HAP-1 (cell line): ENCODE measurements around the gene INSYN2B.

ENCODE experiments used
- DNase-seq, 2 experiments: peaks; one replicate each; pipeline ENCODE4 v3.0.0-alpha.2; 2016 to 2020; ENCODE audit warnings: low spot score in 2 of 2
- H3K27me3 ChIP-seq: fragments of 250-450 bp; sonication (Bioruptor Pico); 2 replicates; pipeline ENCODE4 v1.5.1; 2020; ENCODE audit warnings: low read depth, mild to moderate bottlenecking, moderate library complexity
- H3K36me3 ChIP-seq: fragments of 250-450 bp; sonication (Bioruptor Pico); replicated peaks from 2 replicates; pipeline ENCODE4 v1.5.1; 2020; ENCODE audit warnings: mild to moderate bottlenecking
- H3K4me1 ChIP-seq: fragments of 250-450 bp; sonication (Bioruptor Pico); 2 replicates; pipeline ENCODE4 v1.5.1; 2020; ENCODE audit warnings: mild to moderate bottlenecking
- H3K4me3 ChIP-seq: fragments of 250-450 bp; sonication (Bioruptor Pico); 2 replicates; pipeline ENCODE4 v1.5.1; 2020; ENCODE audit warnings: mild to moderate bottlenecking, moderate library complexity
- H3K9me3 ChIP-seq: fragments of 250-450 bp; sonication (Bioruptor Pico); 2 replicates; pipeline ENCODE4 v1.5.1; 2020; ENCODE audit warnings: mild to moderate bottlenecking, moderate library complexity
- in situ Hi-C: fragments of 300-500 bp; cut with MboI; formaldehyde crosslinking; loops from 3 replicates; pipeline ENCODE4 v1.14.3; 2020; ENCODE audit warnings: low sequenced_read_pairs, inconsistent platforms, mixed read lengths

The INSYN2B gene

GRCh38 chr5:169992789-169993484, 12.6 kb upstream of the INSYN2B start:
- in situ Hi-C loops, result no loop called here
- peak in 1 of 2 experiments; percentile 37 for DNase-seq
- H3K27me3 ChIP-seq, result no peaks in the 10 kb centered on the region
- no peak overlapping the region for H3K4me3 ChIP-seq
- no peaks in the 10 kb centered on the region for H3K9me3 ChIP-seq
- peaks cover 24% of the 10 kb centered on the region for H3K4me1 ChIP-seq
- no peaks in the 10 kb centered on the region for H3K36me3 ChIP-seq

- Histone ChIP-seq H3K36me3 (no peaks in the 10 kb centered on the region), H3K9me3 (no peaks in the 10 kb centered on the region), H3K4me1 (peaks cover 13% of the 10 kb centered on the region), H3K27me3 (no peaks in the 10 kb centered on the region), H3K4me3 (no peak overlapping the region)
- in situ Hi-C loops, result no loop called here
- no peak for DNase-seq
Measured at GRCh38 chr5:169991115-169991869, 11.0 kb upstream of the INSYN2B start.

- in situ Hi-C loops, result no loop called here
Measured at GRCh38 chr5:169989365-169989764, 9.1 kb upstream of the INSYN2B start.

GRCh38 chr5:169988947-169989346, 8.7 kb upstream of the INSYN2B start:
- Histone ChIP-seq H3K9me3 (no peaks in the 10 kb centered on the region), H3K27me3 (no peaks in the 10 kb centered on the region), H3K4me1 (peaks cover 6% of the 10 kb centered on the region; the same call in 1 of the 2 replicates), H3K4me3 (no peak overlapping the region), H3K36me3 (no peaks in the 10 kb centered on the region)
- no peak for DNase-seq
- in situ Hi-C loops, result no loop called here

More at GRCh38 chr5:169989365-169989764, 9.1 kb upstream of the INSYN2B start:
- Histone ChIP-seq H3K4me1 (peaks cover 6% of the 10 kb centered on the region; the same call in 1 of the 2 replicates), H3K4me3 (no peak overlapping the region), H3K9me3 (no peaks in the 10 kb centered on the region), H3K27me3 (no peaks in the 10 kb centered on the region), H3K36me3 (no peaks in the 10 kb centered on the region)
- DNase-seq, result no peak

- Histone ChIP-seq H3K9me3 (no peaks in the 10 kb centered on the region), H3K36me3 (no peaks in the 10 kb centered on the region), H3K4me3 (no peak overlapping the region), H3K27me3 (no peaks in the 10 kb centered on the region), H3K4me1 (no peaks in the 10 kb centered on the region; the same call in 1 of the 2 replicates)
- DNase-seq, result no peak
- in situ Hi-C loops, result no loop called here
Measured at GRCh38 chr5:169988206-169988605, 7.9 kb upstream of the INSYN2B start.

DNA sequence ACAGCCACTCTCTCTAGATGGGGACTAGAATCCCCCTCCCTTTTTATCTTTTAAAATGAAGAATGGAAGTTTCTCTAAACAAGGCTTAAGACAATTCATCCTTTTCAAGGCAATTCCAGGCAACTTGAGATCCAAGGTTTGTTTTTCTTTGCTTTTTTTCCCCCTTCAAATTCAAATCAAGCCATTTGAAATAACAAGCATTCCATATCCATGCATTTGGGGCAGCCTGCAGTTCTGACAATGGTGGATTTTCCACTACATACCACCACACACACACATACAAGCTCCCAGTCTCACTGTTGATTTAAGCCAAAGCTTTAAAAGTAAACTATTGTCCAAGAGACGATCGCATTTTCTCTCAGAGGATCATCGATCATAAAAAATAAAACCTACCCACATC, 424 bp downstream of the INSYN2B start:
- Histone ChIP-seq H3K27me3 (no peaks in the 10 kb centered on the region), H3K4me3 (peak overlapping the region; percentile 17), H3K4me1 (peaks cover 28% of the 10 kb centered on the region), H3K9me3 (no peaks in the 10 kb centered on the region), H3K36me3 (no peaks in the 10 kb centered on the region)
- in situ Hi-C loops, result no loop called here
- peak; percentile 48 to 83 for DNase-seq

- H3K4me1 ChIP-seq, result peaks cover 34% of the 10 kb centered on the region
- in situ Hi-C loops, result no loop called here
- H3K9me3 ChIP-seq, result no peaks in the 10 kb centered on the region
- DNase-seq, result no peak
- H3K4me3 ChIP-seq, result no peak overlapping the region
- no peaks in the 10 kb centered on the region for H3K27me3 ChIP-seq
- no peaks in the 10 kb centered on the region for H3K36me3 ChIP-seq
Measured at GRCh38 chr5:169978714-169979113, 1.6 kb downstream of the INSYN2B start.

- no peak for DNase-seq
- no peak overlapping the region for H3K4me3 ChIP-seq
- H3K4me1 ChIP-seq, result peaks cover 23% of the 10 kb centered on the region
- no peaks in the 10 kb centered on the region for H3K36me3 ChIP-seq
- no peaks in the 10 kb centered on the region for H3K27me3 ChIP-seq
- in situ Hi-C loops, result no loop called here
- no peaks in the 10 kb centered on the region for H3K9me3 ChIP-seq
Measured at GRCh38 chr5:169974121-169974770, 6.0 kb downstream of the INSYN2B start.

DNA sequence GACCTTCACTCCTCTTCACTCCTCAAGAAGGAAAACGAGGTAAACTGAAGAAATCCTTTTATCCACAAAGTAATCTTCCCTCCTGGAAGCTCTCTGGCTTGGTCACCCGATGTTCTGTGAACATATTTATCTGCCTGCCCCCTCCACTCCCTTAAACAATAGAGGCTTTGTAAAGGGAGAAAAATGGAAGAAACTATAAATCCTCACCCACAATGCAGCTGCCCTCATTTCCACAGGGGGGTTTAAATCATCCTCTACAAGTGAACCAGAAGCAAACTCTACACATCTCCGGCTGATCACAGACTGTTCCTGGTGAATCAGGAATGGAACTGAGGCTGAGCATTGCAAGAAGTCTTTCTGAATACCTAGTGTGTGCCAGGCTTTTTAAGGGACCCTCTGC, 7.2 kb downstream of the INSYN2B start:
- H3K4me3 ChIP-seq, result no peak overlapping the region
- H3K9me3 ChIP-seq, result no peaks in the 10 kb centered on the region
- in situ Hi-C loops, result no loop called here
- no peaks in the 10 kb centered on the region for H3K36me3 ChIP-seq
- peaks cover 21% of the 10 kb centered on the region for H3K4me1 ChIP-seq
- no peaks in the 10 kb centered on the region for H3K27me3 ChIP-seq
- peak in 1 of 2 experiments; percentile 17 for DNase-seq

- H3K9me3 ChIP-seq, result no peaks in the 10 kb centered on the region
- H3K36me3 ChIP-seq, result no peaks in the 10 kb centered on the region
- H3K27me3 ChIP-seq, result no peaks in the 10 kb centered on the region
- H3K4me1 ChIP-seq, result peaks cover 10% of the 10 kb centered on the region
- in situ Hi-C loops, result no loop called here
- H3K4me3 ChIP-seq, result no peak overlapping the region
- DNase-seq, result no peak
Measured at GRCh38 chr5:169971780-169972179, 8.5 kb downstream of the INSYN2B start.

DNA sequence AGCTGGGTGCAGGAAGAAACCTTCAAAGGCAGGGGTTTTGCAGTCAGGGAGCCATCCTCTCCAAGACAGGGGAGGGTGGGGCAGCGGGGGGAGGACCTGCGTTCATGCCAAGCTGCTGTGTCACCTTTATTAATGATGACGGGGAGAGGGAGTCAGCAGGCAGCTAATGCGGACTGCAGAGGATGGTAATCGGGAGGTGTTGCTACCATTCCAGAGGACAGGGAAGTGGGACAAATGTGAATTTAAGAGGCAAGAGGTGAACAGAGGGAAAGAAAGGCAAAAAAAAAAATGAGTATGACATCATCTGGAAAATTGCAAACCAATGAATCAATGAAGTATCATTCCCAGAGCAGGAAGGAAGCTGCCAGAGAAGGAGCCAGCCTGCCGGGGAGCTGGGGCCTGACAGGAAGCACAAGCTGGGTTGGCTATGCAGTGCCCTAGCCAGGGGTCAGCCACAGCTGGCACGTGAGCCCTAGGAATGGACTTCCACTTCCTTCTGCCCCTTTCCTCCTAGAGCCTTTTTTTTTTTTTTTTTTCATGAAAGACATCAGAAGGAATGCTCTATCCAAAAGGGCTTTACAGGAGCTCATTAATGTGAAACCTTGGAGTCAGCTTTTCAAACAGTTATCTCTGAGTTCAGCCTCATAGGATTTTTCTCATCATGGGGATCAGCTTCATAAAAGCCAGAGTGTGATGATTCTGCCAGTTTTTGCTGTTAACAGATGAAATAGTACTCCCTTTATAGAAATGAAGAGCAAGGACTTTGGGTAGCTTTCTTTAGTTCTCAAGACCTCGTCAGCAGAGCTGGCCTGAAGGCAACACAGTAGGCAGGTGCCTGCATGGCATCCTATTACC, 9.2 kb downstream of the INSYN2B start:
- DNase-seq, result no peak
- Histone ChIP-seq H3K9me3 (no peaks in the 10 kb centered on the region), H3K4me3 (no peak overlapping the region), H3K36me3 (no peaks in the 10 kb centered on the region), H3K27me3 (no peaks in the 10 kb centered on the region), H3K4me1 (peaks cover 10% of the 10 kb centered on the region)
- in situ Hi-C loops, result no loop called here

DNA sequence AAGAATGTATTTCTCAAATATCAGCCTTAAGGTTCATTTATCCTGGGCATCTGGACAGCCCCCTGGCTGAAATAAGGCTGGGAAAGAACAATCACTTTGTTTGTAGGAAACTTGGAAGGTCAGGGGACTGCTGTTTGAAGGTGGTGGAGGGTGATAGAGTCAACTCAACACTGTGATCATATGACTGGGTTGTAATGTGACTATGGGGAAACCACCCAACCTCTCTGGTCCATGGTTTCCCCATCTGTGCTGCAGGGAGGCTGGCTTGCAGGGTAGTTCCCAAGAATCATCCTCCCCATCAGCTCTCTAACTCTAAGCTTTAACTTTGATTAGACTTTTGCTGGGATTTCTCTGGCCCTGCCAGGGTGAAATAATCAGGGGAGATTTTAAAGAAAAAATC, 10.0 kb downstream of the INSYN2B start:
- H3K4me1 ChIP-seq, result peaks cover 10% of the 10 kb centered on the region
- no peak for DNase-seq
- H3K9me3 ChIP-seq, result no peaks in the 10 kb centered on the region
- no peaks in the 10 kb centered on the region for H3K36me3 ChIP-seq
- no peaks in the 10 kb centered on the region for H3K27me3 ChIP-seq
- in situ Hi-C loops, result no loop called here
- no peak overlapping the region for H3K4me3 ChIP-seq

- H3K4me3 ChIP-seq, result no peak overlapping the region
- no peaks in the 10 kb centered on the region for H3K36me3 ChIP-seq
- no peaks in the 10 kb centered on the region for H3K9me3 ChIP-seq
- H3K27me3 ChIP-seq, result no peaks in the 10 kb centered on the region
- in situ Hi-C loops, result no loop called here
- no peaks in the 10 kb centered on the region for H3K4me1 ChIP-seq
- no peak for DNase-seq
Measured at GRCh38 chr5:169964246-169964645, 16.0 kb downstream of the INSYN2B start.
